ENCODE results near the gene ING2.

- TF ChIP-seq JUND (IDR thresholded peaks at IDR 0.05; ENCODE audit: low read depth, low read length) (no peak), SRF (IDR thresholded peaks at IDR 0.05; ENCODE audit: low read depth in 2 of 2, low read length in 2 of 2) (no peak), POLR2A (IDR thresholded peaks at IDR 0.05; ENCODE audit: low read depth, low read length) (no peak)
- TF ChIP-seq, protein P1, sequence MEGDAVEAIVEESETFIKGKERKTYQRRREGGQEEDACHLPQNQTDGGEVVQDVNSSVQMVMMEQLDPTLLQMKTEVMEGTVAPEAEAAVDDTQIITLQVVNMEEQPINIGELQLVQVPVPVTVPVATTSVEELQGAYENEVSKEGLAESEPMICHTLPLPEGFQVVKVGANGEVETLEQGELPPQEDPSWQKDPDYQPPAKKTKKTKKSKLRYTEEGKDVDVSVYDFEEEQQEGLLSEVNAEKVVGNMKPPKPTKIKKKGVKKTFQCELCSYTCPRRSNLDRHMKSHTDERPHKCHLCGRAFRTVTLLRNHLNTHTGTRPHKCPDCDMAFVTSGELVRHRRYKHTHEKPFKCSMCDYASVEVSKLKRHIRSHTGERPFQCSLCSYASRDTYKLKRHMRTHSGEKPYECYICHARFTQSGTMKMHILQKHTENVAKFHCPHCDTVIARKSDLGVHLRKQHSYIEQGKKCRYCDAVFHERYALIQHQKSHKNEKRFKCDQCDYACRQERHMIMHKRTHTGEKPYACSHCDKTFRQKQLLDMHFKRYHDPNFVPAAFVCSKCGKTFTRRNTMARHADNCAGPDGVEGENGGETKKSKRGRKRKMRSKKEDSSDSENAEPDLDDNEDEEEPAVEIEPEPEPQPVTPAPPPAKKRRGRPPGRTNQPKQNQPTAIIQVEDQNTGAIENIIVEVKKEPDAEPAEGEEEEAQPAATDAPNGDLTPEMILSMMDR (IDR thresholded peaks at IDR 0.05 in 2 of 3, conservative IDR thresholded peaks at IDR 0.05 in 1 of 3; ENCODE audit: control insufficient read depth in 2 of 3, extremely low read depth in 1 of 3, insufficient read depth in 1 of 3, low read depth in 3 of 3, low read length in 3 of 3) = no peak
- TF ChIP-seq, protein P2, sequence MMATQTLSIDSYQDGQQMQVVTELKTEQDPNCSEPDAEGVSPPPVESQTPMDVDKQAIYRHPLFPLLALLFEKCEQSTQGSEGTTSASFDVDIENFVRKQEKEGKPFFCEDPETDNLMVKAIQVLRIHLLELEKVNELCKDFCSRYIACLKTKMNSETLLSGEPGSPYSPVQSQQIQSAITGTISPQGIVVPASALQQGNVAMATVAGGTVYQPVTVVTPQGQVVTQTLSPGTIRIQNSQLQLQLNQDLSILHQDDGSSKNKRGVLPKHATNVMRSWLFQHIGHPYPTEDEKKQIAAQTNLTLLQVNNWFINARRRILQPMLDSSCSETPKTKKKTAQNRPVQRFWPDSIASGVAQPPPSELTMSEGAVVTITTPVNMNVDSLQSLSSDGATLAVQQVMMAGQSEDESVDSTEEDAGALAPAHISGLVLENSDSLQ (IDR thresholded peaks at IDR 0.05) = no peak
Observed at GRCh38 chr4:183561905-183562304, 57.0 kb downstream of the ING2 start.
